ENCODE data around the gene NSUN5. TPM values are rescaled to one million over a fixed set of nuclear protein-coding genes. Genes with fewer than 3 reads are reported as not detected.

Gene NSUN5
- total RNA-seq, 2 donors from 2014 or later = 17.3 to 35.0 TPM

DNA sequence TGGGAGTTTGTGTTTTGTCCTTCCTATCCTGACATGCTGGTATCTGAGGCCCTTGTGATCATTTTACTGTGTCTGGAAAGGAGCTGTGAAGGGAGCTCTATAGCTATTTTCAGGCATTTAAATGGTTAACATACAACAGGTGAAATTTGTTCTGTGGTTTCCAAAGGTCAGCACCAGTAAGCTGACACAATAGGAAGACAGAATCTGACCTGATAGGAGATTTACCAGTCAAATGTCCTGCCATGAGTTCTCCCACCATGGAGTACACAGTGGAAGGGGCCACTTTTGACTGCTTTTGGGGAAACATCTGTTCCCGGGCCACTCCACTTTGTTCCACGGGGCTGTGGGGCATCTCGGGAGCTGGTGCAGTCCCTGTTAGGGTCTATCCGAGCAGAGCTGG, 36.9 kb upstream of the NSUN5 start:
- DNase-seq = no peak
- Histone ChIP-seq H3K27me3 (no peaks in the 10 kb centered on the region), H3K4me1 (no peaks in the 10 kb centered on the region), H3K27ac (no peak overlapping the region), H3K36me3 (no peaks in the 10 kb centered on the region), H3K9ac (ENCODE audit: low read depth in 2 of 2, low read length in 2 of 2) (no peak overlapping the region), H3K9me3 (no peaks in the 10 kb centered on the region), H3K4me3 (no peak overlapping the region)
- TF ChIP-seq, protein P1, sequence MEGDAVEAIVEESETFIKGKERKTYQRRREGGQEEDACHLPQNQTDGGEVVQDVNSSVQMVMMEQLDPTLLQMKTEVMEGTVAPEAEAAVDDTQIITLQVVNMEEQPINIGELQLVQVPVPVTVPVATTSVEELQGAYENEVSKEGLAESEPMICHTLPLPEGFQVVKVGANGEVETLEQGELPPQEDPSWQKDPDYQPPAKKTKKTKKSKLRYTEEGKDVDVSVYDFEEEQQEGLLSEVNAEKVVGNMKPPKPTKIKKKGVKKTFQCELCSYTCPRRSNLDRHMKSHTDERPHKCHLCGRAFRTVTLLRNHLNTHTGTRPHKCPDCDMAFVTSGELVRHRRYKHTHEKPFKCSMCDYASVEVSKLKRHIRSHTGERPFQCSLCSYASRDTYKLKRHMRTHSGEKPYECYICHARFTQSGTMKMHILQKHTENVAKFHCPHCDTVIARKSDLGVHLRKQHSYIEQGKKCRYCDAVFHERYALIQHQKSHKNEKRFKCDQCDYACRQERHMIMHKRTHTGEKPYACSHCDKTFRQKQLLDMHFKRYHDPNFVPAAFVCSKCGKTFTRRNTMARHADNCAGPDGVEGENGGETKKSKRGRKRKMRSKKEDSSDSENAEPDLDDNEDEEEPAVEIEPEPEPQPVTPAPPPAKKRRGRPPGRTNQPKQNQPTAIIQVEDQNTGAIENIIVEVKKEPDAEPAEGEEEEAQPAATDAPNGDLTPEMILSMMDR (IDR thresholded peaks at IDR 0.05) = no peak
- intact Hi-C loops (cut with DNase I) = no loop called here

DNA sequence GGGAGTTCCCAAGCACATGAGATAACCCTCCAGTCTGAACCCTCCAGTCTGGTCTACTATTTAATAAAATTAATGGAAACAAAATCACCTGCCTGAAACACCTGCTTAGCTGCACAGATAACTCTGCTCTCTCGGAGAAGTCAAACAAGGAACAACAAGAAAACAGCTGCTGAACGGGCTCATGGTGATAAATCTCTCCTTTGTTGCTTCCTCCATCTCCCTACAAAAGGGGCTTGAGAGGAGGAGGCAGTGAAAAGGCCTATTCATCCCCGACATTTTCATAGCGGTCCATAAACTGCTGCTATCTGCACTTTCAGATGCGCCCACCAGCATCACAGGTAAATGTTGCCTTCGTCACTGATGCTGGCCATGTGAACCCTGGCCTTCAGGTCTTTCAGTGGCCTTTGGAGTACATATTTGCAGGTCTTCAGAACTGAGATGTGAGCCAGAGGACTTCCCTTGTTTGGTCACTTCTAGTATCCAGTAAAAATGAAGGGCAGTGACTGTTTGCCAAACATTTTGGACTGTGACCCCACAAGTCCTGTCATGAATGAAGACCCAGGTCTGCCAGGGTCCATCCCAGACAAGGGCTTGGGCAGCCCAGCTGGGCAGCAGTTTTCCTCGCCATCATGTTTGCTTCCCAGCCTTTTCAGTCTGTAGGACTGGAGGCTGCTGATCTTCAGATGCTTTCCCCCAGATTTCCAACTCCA, 35.2 kb upstream of the NSUN5 start:
- Histone ChIP-seq H3K4me1 (no peaks in the 10 kb centered on the region), H3K9me3 (no peaks in the 10 kb centered on the region), H3K36me3 (no peaks in the 10 kb centered on the region), H3K27ac (no peak overlapping the region), H3K4me3 (no peak overlapping the region), H3K27me3 (no peaks in the 10 kb centered on the region), H3K9ac (ENCODE audit: low read depth in 2 of 2, low read length in 2 of 2) (no peak overlapping the region)
- TF ChIP-seq, protein P1 (IDR thresholded peaks at IDR 0.05) = no peak
- intact Hi-C loops (cut with DNase I) = loop anchor here (5.0 kb wide), 2 partner anchors 93 to 108 kb away; no protein-coding TSS in a partner anchor
- DNase-seq = no peak

DNA sequence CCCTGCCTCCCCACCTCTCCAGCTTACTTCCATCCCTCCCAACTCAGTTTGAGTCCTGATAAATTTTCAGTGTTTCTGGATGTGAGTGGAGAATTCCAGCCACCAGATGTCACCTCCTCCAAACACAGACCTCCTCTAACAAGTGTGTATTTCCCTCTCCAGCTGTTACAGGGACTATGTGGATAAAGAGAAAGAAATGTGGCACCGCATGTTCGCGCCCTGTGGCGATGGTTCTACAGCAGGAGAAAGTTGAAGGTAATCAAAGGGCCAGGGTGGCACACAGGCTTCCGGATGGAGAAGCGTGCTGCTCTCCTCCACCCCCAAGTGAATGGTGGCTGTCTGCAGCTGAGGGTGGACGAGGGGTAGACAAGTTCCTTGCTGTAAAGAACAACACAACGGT, 34.0 kb upstream of the NSUN5 start:
- Histone ChIP-seq H3K36me3 (no peaks in the 10 kb centered on the region), H3K27ac (no peak overlapping the region), H3K27me3 (no peaks in the 10 kb centered on the region), H3K9ac (ENCODE audit: low read depth in 2 of 2, low read length in 2 of 2) (no peak overlapping the region), H3K4me1 (no peaks in the 10 kb centered on the region), H3K9me3 (no peaks in the 10 kb centered on the region), H3K4me3 (no peak overlapping the region)
- no peak for DNase-seq
- TF ChIP-seq, protein P1 (IDR thresholded peaks at IDR 0.05) = no peak
- intact Hi-C loops (cut with DNase I) = loop anchor here (5.0 kb wide), 2 partner anchors 95 to 110 kb away; no protein-coding TSS in a partner anchor

DNA sequence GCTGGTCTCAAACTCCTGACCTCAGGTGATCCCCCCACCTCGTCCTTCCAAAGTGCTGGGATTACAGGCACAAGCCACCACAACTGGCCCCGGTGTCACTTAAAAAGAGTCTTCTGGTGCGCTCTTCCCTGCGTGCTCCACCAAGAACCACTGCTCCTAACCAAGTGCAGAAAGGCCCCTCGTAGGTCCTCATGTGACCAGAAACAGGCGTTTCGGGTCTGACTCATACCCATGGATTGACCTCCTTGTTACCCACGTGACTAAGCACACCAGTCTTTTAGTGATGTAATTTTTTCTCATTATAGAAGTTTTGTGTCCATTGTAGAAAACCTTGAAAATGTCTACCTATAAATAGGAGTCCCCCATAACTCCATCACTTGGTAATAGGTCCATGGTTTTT, 33.3 kb upstream of the NSUN5 start:
- no peak for DNase-seq
- no peak overlapping the region for H3K27ac ChIP-seq
- H3K4me1 ChIP-seq = no peaks in the 10 kb centered on the region
- no peak overlapping the region for H3K9ac ChIP-seq (ENCODE audit: low read depth in 2 of 2, low read length in 2 of 2)
- no peaks in the 10 kb centered on the region for H3K36me3 ChIP-seq
- no peaks in the 10 kb centered on the region for H3K9me3 ChIP-seq
- no peak overlapping the region for H3K4me3 ChIP-seq
- intact Hi-C loops (cut with DNase I) = loop anchor here (5.0 kb wide), 2 partner anchors 95 to 110 kb away; no protein-coding TSS in a partner anchor
- H3K27me3 ChIP-seq = no peaks in the 10 kb centered on the region
- TF ChIP-seq, protein P1 (IDR thresholded peaks at IDR 0.05) = no peak

DNA sequence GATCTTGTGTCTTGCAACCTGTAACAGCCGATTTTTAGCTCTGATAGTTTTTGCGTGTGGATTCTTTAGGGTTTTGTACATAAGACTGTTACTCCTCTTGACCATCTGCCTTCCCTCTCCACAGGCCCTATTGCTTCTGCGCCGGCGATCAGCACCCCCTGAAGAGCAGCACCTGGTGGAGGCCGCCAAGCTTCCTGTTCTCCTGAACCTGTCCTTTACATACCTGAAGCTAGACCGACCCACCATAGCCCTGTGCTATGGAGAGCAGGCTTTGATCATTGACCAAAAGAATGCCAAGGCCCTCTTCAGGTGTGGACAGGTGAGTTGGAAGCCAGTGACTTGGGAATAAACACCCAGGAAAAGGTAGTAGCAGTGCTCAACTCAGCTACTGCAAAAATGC, 31.9 kb upstream of the NSUN5 start:
- Histone ChIP-seq H3K27me3 (no peaks in the 10 kb centered on the region), H3K9ac (ENCODE audit: low read depth in 2 of 2, low read length in 2 of 2) (no peak overlapping the region), H3K27ac (no peak overlapping the region), H3K36me3 (no peaks in the 10 kb centered on the region), H3K4me3 (no peak overlapping the region), H3K4me1 (no peaks in the 10 kb centered on the region), H3K9me3 (no peaks in the 10 kb centered on the region)
- no peak for DNase-seq
- TF ChIP-seq, protein P1 (IDR thresholded peaks at IDR 0.05) = no peak
- intact Hi-C loops (cut with DNase I) = loop anchor here (5.0 kb wide), 2 partner anchors 97 to 112 kb away; no protein-coding TSS in a partner anchor
